GM18511 (cell line): ENCODE results near the gene SLC9A1.

Experiments used
- ATAC-seq: cut with Tn5 transposase; IDR thresholded peaks from one replicate; pipeline ENCODE4 v1.9.1; 2021; ENCODE audit warnings: mild to moderate bottlenecking, moderate library complexity; ENCODE audit not compliant: unreplicated experiment

Gene SLC9A1

DNA sequence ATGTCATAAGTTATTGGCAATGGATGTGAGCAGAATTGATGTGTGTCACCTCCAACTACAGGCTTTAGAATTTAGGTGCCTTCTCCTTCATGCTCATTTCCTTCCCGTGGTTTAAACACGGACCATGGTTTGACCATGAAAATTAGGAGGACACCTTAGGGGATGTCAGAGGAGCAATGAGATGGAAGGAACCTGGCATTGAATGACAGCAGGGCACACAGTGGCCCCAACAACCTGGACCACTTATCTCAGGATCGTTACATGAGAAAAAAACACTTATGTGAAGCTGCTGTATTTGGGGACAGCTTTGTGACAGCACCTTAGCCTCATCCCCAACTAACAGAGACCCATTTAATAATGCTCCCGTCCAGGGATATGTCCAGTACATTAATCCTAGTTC, 70.8 kb downstream of the SLC9A1 start:
- no peak for ATAC-seq

DNA sequence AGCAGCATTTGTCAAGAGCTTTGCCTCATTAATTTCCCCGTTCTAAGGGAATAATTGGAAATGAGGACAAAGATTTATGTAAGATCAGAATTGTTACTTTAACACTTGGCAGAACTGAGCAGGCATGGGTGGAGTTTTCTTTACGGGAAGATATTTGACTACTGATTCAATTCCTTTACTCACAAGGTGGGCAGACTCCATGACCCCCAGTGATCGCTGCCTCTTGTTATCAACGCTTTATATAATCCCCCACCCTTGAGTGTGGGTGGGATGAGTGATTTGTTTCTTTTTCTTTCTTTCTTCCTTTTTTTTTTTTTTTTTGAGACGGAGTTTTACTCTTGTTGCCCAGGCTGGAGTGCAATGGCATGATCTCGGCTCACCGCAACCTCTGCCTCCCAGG, 77.0 kb downstream of the SLC9A1 start:
- ATAC-seq = no peak

- no peak for ATAC-seq
Measured at GRCh38 chr1:27076803-27077202, 78.1 kb downstream of the SLC9A1 start.

GRCh38 chr1:27074175-27074780, 80.6 kb downstream of the SLC9A1 start:
- no peak for ATAC-seq

DNA sequence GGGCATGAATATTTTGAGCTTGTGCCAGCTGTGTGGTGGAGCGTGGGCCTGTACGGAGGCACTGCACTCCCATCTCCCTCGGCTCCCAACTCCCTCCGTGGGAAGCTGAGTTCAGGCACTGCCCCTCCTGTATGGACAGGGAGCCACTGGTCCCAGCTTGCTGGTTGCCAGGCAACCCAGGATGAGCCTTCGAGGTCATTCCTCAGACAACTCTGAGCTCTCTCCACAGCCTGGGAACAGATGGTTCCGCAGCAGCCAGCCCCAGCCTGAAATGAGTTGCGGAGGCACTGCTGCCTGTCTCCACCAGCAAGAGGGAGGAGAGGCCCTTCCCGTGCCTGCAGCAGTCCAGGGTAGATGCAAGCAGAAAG, 83.9 kb downstream of the SLC9A1 start:
- no peak for ATAC-seq

- no peak for ATAC-seq
Measured at GRCh38 chr1:27070390-27071048, 84.4 kb downstream of the SLC9A1 start.

- ATAC-seq = no peak
Measured at GRCh38 chr1:27068922-27069321, 86.0 kb downstream of the SLC9A1 start.

DNA sequence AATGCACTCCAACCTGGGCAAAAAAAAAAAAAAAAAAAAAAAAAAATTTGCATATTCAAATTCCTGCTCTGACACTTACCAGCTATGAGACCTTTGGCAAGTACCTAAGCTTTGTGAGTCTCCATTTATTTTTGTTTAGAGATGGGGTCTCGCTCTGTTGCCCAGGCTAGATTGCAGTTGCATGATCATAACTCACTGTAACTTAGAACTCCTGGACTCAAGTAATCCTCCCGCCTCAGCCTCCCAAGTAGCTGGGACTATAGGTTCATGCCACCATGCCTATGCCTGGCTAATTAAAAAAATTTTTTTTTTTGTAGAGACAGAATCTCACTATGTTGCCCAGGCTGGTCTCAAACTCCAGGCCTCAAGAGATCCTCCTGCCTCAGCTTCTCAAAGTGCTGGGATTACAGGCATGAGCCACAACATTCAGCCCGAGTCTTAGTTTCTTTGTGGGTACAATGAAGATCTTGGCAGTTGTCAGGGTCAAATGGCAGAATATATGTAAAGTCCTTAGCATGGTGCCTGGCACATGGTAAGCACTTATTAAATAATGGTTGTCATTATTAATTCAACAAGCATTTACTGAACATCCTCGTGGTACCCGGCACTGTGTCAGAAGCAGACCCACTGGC, 88.8 kb downstream of the SLC9A1 start:
- ATAC-seq = no peak

DNA sequence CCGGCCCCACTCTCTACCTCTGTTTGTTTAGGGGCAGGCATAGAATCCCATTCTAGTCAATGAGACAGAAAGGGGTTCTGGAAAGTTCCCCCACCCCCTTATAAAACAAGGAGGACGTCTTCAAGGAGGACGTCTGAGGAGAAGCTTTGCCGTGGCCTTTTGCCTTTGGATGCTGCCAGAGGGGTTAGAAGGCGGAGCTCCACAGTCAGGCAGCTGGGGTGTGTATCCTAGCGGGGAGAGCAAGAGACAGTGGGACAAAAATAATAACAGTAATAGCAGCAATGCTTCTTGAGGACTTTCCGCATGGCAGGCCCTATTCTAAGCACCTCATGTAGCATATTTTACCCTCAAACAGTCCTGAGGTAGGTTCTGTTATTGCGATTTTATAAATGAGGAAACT, 94.0 kb downstream of the SLC9A1 start:
- ATAC-seq = no peak

GRCh38 chr1:27058966-27059669, 95.8 kb downstream of the SLC9A1 start:
- ATAC-seq = no peak

DNA sequence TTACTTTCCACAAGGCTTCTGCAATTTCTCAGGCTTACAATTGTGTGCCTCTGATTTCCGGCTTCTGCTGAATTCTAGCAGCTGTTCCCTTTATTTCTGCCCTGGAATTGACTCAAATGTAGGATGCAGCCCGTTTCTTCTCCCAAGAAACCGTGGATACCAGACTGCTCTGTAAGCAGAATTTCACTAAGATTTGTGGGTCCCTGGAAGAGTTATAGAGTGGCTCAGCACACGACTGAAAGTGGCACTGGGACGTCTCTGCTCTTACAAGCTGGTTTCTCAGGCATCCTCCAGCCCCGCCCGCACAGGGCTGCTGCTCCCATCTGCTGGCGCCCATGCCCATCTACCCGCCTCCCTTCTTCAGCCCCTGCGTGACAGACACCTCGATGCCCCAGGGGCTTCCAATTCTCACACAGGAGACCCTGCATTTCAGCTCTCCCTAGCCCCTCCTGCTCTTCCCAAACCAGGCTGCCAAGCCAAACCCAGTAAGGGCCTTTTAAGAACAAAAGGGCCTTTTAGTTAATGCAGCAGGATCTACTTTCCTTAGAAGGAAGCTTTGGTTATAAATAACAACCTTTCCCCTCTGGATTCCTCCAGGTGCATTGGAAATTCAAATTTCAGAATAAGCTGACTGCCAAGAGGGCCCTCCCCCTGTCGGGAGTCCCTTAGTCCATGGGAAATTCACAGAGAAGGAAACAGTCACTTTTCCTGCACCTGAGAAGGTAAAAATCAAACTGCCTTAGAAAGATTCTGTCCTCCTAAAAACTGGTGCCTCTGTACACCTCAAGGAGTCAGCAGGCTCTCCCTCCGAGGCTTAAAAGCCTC, 96.9 kb downstream of the SLC9A1 start:
- ATAC-seq = no peak

DNA sequence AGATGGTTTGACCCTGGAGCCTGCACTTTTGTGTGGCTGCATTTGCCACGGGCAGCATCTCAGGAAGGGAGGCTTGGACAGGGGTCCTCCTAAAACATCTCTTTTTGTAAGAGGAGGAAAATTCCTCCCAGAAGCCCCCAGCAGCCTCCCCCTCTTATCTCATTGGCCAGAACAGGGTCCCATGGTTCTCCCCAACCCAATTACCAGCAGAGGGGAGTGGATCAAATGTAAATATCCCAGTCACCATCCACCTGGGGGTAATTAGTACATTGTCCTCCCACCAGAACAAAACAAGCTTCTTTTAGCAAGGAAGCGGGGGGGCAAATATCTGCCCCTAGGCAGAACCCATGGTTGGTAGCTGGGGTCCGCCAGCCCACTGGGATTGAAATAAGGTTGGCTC, 97.5 kb downstream of the SLC9A1 start:
- ATAC-seq = no peak

GRCh38 chr1:27053977-27054753, 100.8 kb downstream of the SLC9A1 start:
- ATAC-seq = no peak

DNA sequence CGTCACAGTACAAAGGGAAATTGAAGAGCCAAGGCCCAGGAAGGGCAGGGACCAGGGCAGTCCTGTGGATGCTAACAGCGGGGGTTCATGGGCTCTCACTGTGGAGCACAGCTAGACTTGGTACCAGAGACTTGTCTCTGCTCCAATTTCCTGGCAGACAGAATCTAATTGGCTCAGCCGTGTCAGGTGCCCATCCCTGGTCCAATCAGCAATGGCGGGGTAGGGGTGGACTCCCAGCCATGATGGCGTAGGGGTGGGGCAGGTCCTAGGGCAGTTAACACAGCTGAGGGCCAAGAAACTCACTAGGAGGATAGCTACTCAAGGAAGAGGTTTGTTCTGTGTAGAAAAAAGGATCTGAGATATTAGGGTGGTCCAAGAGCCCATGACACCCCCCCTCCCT, 102.4 kb downstream of the SLC9A1 start:
- no peak for ATAC-seq

- no peak for ATAC-seq
Measured at GRCh38 chr1:27049607-27050006, 105.3 kb downstream of the SLC9A1 start.

- no peak for ATAC-seq
Measured at GRCh38 chr1:27049100-27049499, 105.8 kb downstream of the SLC9A1 start.
